Ovary (tissue), 9 donors: ENCODE measurements around the gene DNAJA4. TPM values are rescaled to one million over a fixed set of nuclear protein-coding genes. Genes with fewer than 3 reads are reported as not detected.
"Not testable (repeated sequence)": the region's sequence is repeated elsewhere in the genome, so short reads cannot be mapped to it uniquely, and the experiment has no call there.

Experiments
- DNase-seq, 5 donors: peaks; one replicate each; pipeline ENCODE4 v3.0.0-alpha.2; 2019 to 2020
- H3K27ac ChIP-seq, 2 donors: fragments of 200-600 bp; one replicate each; pipeline versions ENCODE4 v1.5.1 to v1.8.0; 2019 to 2022
- H3K27me3 ChIP-seq: fragments of 200-600 bp; one replicate; pipeline ENCODE4 v1.8.0; 2022
- H3K36me3 ChIP-seq: fragments of 200-600 bp; sonication (generic); one replicate; pipeline ENCODE4 v1.5.1; 2019
- H3K4me1 ChIP-seq: one replicate; pipeline ENCODE4 v1.8.1; 2013; ENCODE audit warnings: mild to moderate bottlenecking, moderate library complexity; ENCODE audit not compliant: insufficient read depth
- H3K4me3 ChIP-seq: fragments of 200-600 bp; sonication (generic); one replicate; pipeline ENCODE4 v1.5.1; 2017
- H3K9me3 ChIP-seq, 2 donors: fragments of 200-600 bp in 1 of 2; sonication (generic) in 1 of 2; one replicate each; pipeline versions ENCODE4 v1.5.1 to v1.8.1; 2013 to 2019; ENCODE audit warnings: mild to moderate bottlenecking in 1 of 2, moderate library complexity in 1 of 2
- CTCF ChIP-seq, 3 donors: fragments of 450-650 bp in 2 of 3; fragments of 200-600 bp in 1 of 3; IDR thresholded peaks; one replicate each; pipeline versions ENCODE4 v1.5.1 to v1.8.0; 2016 to 2022; ENCODE audit warnings: antibody characterized with exemption in 3 of 3, mild to moderate bottlenecking in 1 of 3
- EP300 ChIP-seq: sonication (generic); formaldehyde crosslinking; IDR thresholded peaks from one replicate; pipeline ENCODE4 v1.6.1; 2017; ENCODE audit warnings: antibody characterized with exemption
- POLR2A ChIP-seq: fragments of 450-650 bp; IDR thresholded peaks from one replicate; pipeline ENCODE4 v1.6.1; 2017; ENCODE audit warnings: antibody characterized with exemption, mild to moderate bottlenecking, moderate library complexity
- whole genome bisulfite sequencing, 3 donors: extraction: QIAGEN DNeasy Blood & Tissue Kit in 1 of 3; methylation state at CpG; one replicate each; pipeline versions ENCODE4 v1.1.5 to v1.1.7; 2013 to 2017; 5-methylcytosine and 5-hydroxymethylcytosine counted together
- intact Hi-C, 4 donors: fragments of 100-400 bp; cut with DNase I; formaldehyde crosslinking; loops; one replicate each; pipeline versions ENCODE4 v1.11.0 to v1.15.1; 2022 to 2023
- polyA plus RNA-seq, 2 donors: library from polyadenylated mRNA; stranded (reverse); fragments of 200-250 nt in 1 of 2; fragments of 350-450 nt in 1 of 2; fragmentation: Illumina TruSeq in 1 of 2; extraction: RNeasy Lipid Tissue Mini Kit (QIAGEN cat#74804) in 1 of 2; gene quantifications; one replicate each; pipeline ENCODE4 v1.2.3, GENCODE V29; 2013 to 2014
- total RNA-seq, 7 donors: library from RNA; depleted of rRNA in 2 of 7; stranded (reverse); fragments of >200 nt in 2 of 7; fragmentation: NEBNext Ultra II Directional in 3 of 7; extraction: Animal tissue kit (Norgen Biotek cat#: 25700) in 3 of 7; gene quantifications; one replicate each; pipeline versions ENCODE4 v1.1.0 to v1.2.4, GENCODE V29; 2016 to 2023
- donor health status: DM: no; HTN: no; CAD: no; lungs with moderate emphysema.
- donor health status: DM: no; HTN: no; CAD: no.
- donor health status: Bipolar disorder and iron deficiency.
- donor health status: DM: yes; HTN: yes; CAD: no.
- donor health status: DM: no; HTN: no; CAD: no.
- donor health status: DM: yes; HTN: yes; CAD: no.

The DNAJA4 gene
- total and polyA plus RNA-seq, 9 donors: 4.9 to 23.7 (median 12.2) TPM

DNA sequence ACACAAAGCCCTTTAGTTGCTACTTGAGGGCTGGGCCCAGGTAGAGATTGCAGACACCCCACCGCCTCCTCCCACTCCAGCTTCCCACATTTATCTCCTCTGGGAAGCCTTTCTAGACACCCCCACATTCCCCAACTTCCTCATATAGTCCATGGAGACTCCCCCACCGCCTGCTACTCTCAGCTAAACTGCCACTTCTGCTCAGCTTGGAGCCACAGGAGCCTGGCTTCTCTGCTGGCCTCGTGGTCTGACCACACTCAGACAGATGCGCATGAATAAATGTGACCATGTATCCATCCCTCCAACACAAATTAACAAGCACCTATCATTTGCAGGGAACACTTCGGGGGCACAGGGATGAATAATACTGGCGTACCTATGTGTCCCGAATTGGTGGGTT, 19.5 kb upstream of the DNAJA4 start:
- 59 to 63% (median 62%) methylated on average over 7 of the region's 7 CpGs for WGBS, 3 donors
- no peak for DNase-seq
- Histone ChIP-seq H3K4me3 (no peak overlapping the region), H3K9me3 (no peaks in the 10 kb centered on the region), H3K4me1 (no peaks in the 10 kb centered on the region), H3K36me3 (no peaks in the 10 kb centered on the region), H3K27ac (no peak overlapping the region), H3K27me3 (no peaks in the 10 kb centered on the region)
- no peak for TF ChIP-seq POLR2A
- no peak for TF ChIP-seq EP300
- TF ChIP-seq CTCF (IDR thresholded peaks at IDR 0.05): no peak
- intact Hi-C loops: loop anchor here in 3 of 4 donors (5.0 to 10.0 kb wide), 5 partner anchors 113 to 288 kb away; partner anchors contain the start of gene CIB2 (in 1 of the 3)

- not testable (repeated sequence) for DNase-seq, H3K4me1 ChIP-seq, H3K9me3 ChIP-seq, H3K27ac ChIP-seq, H3K4me3 ChIP-seq, H3K36me3 ChIP-seq, H3K27me3 ChIP-seq
- intact Hi-C loops: loop anchor here in 1 of 4 donors (10.0 kb wide), 1 partner anchor 281 kb away; no protein-coding TSS in a partner anchor
- WGBS, 3 donors: 51 to 67% (median 60%) methylated on average over 13 to 14 of the region's 14 CpGs
Observed at GRCh38 chr15:78245392-78245791, 19.0 kb upstream of the DNAJA4 start.

DNA sequence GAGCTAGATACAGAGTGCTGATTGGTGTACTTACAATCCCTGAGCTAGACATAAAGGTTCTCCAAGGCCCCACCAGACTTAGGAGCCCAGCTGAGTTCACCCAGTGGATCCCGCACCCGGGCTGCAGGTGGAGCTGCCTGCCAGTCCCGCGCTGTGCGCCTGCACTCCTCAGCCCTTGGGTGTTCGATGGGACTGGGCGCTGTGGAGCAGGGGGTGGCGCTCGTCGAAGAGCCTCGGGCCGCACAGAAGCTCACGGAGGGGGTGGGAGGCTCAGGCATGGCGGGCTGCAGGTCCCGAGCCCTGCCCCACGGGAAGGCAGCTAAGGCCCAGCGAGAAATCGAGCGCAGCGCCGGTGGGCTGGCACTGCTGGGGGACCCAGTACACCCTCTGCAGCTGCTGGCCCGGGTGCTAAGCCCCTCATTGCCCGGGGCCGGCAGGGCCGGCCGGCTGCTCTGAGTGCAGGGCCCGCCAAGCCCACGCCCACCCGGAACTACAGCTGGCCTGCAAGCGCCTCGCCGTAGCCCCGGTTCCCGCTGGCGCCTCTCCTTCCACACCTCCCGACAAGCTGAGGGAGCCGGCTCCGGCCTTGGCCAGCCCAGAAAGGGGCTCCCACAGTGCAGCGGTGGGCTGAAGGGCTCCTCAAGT, 18.3 kb upstream of the DNAJA4 start:
- H3K9me3 ChIP-seq, H3K4me3 ChIP-seq, H3K4me1 ChIP-seq, H3K27ac ChIP-seq, H3K36me3 ChIP-seq, DNase-seq, H3K27me3 ChIP-seq: not testable (repeated sequence)
- intact Hi-C loops: loop anchor here in 1 of 4 donors (10.0 kb wide), 1 partner anchor 281 kb away; no protein-coding TSS in a partner anchor
- WGBS, 3 donors: 94% methylated on average over 35 to 39 of the region's 39 CpGs

DNA sequence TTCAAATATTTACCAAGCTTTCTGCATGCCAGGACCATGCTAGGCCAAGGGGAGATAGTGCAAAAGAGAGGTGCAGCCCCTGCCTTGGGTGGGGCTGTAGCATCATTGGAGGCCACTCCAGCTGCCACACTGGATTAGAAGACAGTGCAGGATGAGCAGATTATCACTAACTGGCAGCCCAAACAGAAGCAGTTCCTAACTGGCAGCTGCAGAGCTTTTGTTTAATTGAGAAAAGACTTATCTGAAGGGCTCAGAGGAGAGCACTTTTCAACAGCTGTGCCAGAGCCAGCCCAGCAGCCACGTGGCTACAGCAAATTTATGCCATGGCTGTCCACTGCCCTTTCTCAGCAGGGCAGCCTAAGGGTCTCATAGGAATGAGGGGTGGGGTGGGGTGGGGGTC, 16.5 kb upstream of the DNAJA4 start:
- WGBS, 3 donors: 31 to 69% (median 52%) methylated on average over 1 of the region's 1 CpG
- no peaks in the 10 kb centered on the region for H3K4me1 ChIP-seq
- H3K27me3 ChIP-seq: no peaks in the 10 kb centered on the region
- H3K4me3 ChIP-seq: no peak overlapping the region
- DNase-seq: no peak
- H3K27ac ChIP-seq: no peak overlapping the region
- TF ChIP-seq CTCF (IDR thresholded peaks at IDR 0.05) (no peak), POLR2A (no peak), EP300 (no peak)
- intact Hi-C loops: loop anchor here in 1 of 4 donors (10.0 kb wide), 1 partner anchor 283 kb away; no protein-coding TSS in a partner anchor
- H3K9me3 ChIP-seq: no peaks in the 10 kb centered on the region
- H3K36me3 ChIP-seq: no peaks in the 10 kb centered on the region

DNA sequence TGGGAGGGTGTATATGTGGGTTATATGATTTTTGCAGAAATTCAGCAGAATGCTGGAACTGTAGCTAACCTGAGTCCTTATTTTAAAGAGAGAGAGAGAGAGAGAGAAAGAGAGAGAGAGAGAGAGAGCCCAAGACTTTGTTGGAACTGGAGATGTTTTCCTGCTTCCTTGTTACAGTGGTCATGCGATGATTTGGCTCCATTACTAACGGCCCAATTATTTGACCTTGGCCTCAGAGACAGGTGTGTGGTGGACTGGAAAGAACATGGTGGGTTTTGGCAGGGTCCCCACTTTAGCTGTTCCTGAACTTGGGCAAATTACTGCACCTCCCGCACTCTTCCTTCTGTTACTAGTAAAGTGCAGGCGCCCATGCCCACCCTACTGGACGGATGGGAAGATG, 15.2 kb upstream of the DNAJA4 start:
- H3K4me1 ChIP-seq: no peaks in the 10 kb centered on the region
- DNase-seq: no peak
- no peaks in the 10 kb centered on the region for H3K36me3 ChIP-seq
- no peaks in the 10 kb centered on the region for H3K27me3 ChIP-seq
- H3K9me3 ChIP-seq: no peaks in the 10 kb centered on the region
- H3K4me3 ChIP-seq: no peak overlapping the region
- intact Hi-C loops: loop anchor here in 1 of 4 donors (10.0 kb wide), 1 partner anchor 284 kb away; no protein-coding TSS in a partner anchor
- WGBS, 3 donors: 67 to 73% (median 69%) methylated on average over 5 of the region's 5 CpGs
- no peak overlapping the region for H3K27ac ChIP-seq
- TF ChIP-seq EP300 (no peak), POLR2A (no peak), CTCF (IDR thresholded peaks at IDR 0.05) (no peak)
